H1 (cell line): ENCODE measurements around the gene OCLN. TPM values are rescaled to one million over a fixed set of nuclear protein-coding genes. Genes with fewer than 3 reads are reported as not detected.

Experiments
- ATF3 ChIP-seq: IDR thresholded peaks from 2 replicates; pipeline ENCODE4 v1.6.1; 2011; ENCODE audit warnings: low read depth, mild to moderate bottlenecking, low read length; ENCODE audit not compliant: insufficient read depth
- BRCA1 ChIP-seq: IDR thresholded peaks from 2 replicates; pipeline ENCODE4 v1.6.1; 2012; ENCODE audit warnings: low read depth, low read length, improper control_type of control experiment
- EZH2 ChIP-seq: fragments of 200-600 bp; sonication (generic); IDR thresholded peaks from 2 replicates; pipeline ENCODE4 v1.7.1; 2012; ENCODE audit warnings: low read depth, mild to moderate bottlenecking, moderate library complexity, low read length, inconsistent platforms; ENCODE audit not compliant: severe bottlenecking
- PHF8 ChIP-seq: fragments of 200-600 bp; sonication (generic); conservative IDR thresholded peaks from 2 replicates; pipeline ENCODE4 v1.7.1; 2012; ENCODE audit warnings: low read depth, mild to moderate bottlenecking, inconsistent platforms, low read length, moderate library complexity
- SIRT6 ChIP-seq: IDR thresholded peaks from one replicate; pipeline ENCODE4 v1.7.1; 2012; ENCODE audit warnings: low read length, inconsistent platforms
- SP2 ChIP-seq: IDR thresholded peaks from 2 replicates; pipeline ENCODE4 v1.6.1; 2012; ENCODE audit warnings: mild to moderate bottlenecking, low read length, inconsistent platforms
- SRF ChIP-seq: IDR thresholded peaks from 2 replicates; pipeline ENCODE4 v1.6.1; 2011; ENCODE audit warnings: mild to moderate bottlenecking, low read depth, low read length, moderate library complexity
- TCF12 ChIP-seq: IDR thresholded peaks from 2 replicates; pipeline ENCODE4 v1.6.1; 2011; ENCODE audit warnings: low read depth, mild to moderate bottlenecking, low read length
- USF2 ChIP-seq: IDR thresholded peaks from 2 replicates; pipeline ENCODE4 v1.6.1; 2011; ENCODE audit warnings: low read length, improper control_type of control experiment
- polyA plus RNA-seq, 7 experiments: library from polyadenylated mRNA; depleted of rRNA in 3 of 7; stranded (reverse) in 5 of 7; unstranded in 2 of 7; fragments of >200 nt in 5 of 7; fragments of 200-250 nt in 2 of 7; gene quantifications; 1 replicate in 5 of 7; 2 replicates in 1 of 7; 4 replicates in 1 of 7; pipeline versions ENCODE4 v1.2.1 to v1.2.3, GENCODE V29; 2011 to 2013; ENCODE audit warnings: missing spikeins in 2 of 7, mixed read lengths in 2 of 7
- total RNA-seq: library from RNA; stranded (reverse); fragmentation: NEBNext Ultra II Directional; extraction: Animal tissue kit (Norgen Biotek cat#: 25700); gene quantifications from 2 replicates; pipeline ENCODE4 v1.2.1, GENCODE V29; 2021

Gene OCLN
- total and polyA plus RNA-seq, 2 of the 8 experiments (the other 6 are each of a cell fraction or from before 2014, with no cell fraction given), result 27.9 to 85.5 TPM

- TF ChIP-seq USF2 (no peak), EZH2 (no peak), SRF (no peak), ATF3 (no peak), SIRT6 (no peak), SP2 (no peak), PHF8 (no peak), BRCA1 (no peak), TCF12 (no peak)
- TF ChIP-seq, all 59 proteins: peak for 0
These were observed 3.3 kb upstream of the OCLN start (continued) for GRCh38 chr5:69489246-69489645.
